ENCODE data around the gene GLRX.

- no peak for TF ChIP-seq CTCF (IDR thresholded peaks at IDR 0.05)
- TF ChIP-seq GABPA (IDR thresholded peaks at IDR 0.05; ENCODE audit: low read depth), result no peak
- TF ChIP-seq POLR2AphosphoS5 (IDR thresholded peaks at IDR 0.05; ENCODE audit: low read depth, low read length), result no peak
- no peak for TF ChIP-seq USF2 (IDR thresholded peaks at IDR 0.05; ENCODE audit: borderline replicate concordance, low read depth, low read length)
- TF ChIP-seq FOXJ3 (CRISPR knock-in tag; IDR thresholded peaks at IDR 0.05), result no peak
- TF ChIP-seq NFIC (IDR thresholded peaks at IDR 0.05; ENCODE audit: borderline replicate concordance), result no peak
- TF ChIP-seq EP300 (IDR thresholded peaks at IDR 0.05; ENCODE audit: borderline replicate concordance in 1 of 2, low read depth in 1 of 2, low read length in 1 of 2), result no peak
- no peak for TF ChIP-seq RXRA (IDR thresholded peaks at IDR 0.05; ENCODE audit: borderline replicate concordance, low read depth)
- no peak for TF ChIP-seq RCOR1 (IDR thresholded peaks at IDR 0.05; ENCODE audit: low read length)
- TF ChIP-seq YY1 (IDR thresholded peaks at IDR 0.05; ENCODE audit: low read depth), result no peak
These were observed 23.2 kb downstream of the GLRX start for GRCh38 chr5:95799191-95799835.

Data from SK-N-SH (cell line).